HG03565 (cell line): ENCODE results near the gene DTNBP1.
A peak's percentile ranks its signal among the peaks of the same experiment; 100 is the strongest.

Experiments
- ATAC-seq: cut with Tn5 transposase; IDR thresholded peaks from one replicate; pipeline ENCODE4 v1.9.1; 2021; ENCODE audit warnings: mild to moderate bottlenecking, moderate library complexity; ENCODE audit not compliant: unreplicated experiment

The DTNBP1 gene

DNA sequence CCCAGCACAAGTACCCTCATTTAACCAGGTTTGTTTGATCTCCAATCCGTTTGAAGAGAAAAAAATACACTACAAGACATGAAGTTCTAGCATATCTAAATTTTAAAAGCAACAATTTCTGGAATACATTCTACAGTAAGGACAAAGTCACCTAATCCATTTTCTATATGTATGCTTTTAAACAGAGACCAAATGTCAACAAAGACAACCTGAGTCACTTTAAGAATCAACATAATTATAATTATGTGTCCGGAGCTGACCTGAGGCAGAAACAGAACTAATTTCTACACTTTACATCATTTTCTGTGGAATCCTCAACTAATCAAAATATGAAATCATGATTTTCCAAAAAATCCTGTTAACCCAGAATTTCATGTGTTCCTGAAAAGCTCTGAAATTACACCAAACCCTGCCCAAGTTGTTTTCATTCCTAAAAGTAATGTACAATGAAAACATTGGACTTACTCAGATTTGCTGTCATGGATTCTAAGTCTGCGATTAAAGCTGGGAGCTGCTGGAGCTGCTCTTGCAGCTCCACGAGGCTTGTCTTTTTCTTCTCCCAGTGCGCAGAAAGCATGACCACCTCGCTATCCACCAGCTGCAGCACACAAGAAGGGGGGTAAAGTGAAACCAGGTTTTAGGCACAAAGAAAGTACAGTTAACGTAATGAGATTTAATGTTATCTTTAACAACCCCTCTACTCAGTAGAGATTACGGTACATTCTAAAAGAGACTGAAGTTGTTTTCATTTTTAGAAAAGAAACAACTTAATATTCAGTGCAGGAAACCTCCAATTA is 35.8 kb downstream of the DTNBP1 start:
- ATAC-seq: no peak

DNA sequence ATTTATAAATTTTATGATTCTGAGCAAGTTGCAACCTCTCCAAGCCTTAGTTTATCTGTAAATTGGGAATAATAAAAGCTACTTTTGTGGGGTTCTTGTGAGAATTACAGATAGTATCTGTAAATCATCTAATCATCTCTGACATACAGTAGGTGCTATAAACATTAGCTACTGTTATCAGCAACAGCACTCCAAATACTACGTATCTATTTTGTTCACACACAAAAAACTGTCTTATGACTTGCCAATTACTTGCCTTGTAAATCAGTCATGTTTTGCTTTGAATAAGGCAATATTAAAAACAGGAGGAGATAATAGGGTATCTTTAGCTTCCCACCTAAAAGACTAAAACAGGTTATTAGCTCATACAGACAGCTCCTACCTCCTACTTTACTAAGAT is 36.7 kb downstream of the DTNBP1 start:
- no peak for ATAC-seq

DNA sequence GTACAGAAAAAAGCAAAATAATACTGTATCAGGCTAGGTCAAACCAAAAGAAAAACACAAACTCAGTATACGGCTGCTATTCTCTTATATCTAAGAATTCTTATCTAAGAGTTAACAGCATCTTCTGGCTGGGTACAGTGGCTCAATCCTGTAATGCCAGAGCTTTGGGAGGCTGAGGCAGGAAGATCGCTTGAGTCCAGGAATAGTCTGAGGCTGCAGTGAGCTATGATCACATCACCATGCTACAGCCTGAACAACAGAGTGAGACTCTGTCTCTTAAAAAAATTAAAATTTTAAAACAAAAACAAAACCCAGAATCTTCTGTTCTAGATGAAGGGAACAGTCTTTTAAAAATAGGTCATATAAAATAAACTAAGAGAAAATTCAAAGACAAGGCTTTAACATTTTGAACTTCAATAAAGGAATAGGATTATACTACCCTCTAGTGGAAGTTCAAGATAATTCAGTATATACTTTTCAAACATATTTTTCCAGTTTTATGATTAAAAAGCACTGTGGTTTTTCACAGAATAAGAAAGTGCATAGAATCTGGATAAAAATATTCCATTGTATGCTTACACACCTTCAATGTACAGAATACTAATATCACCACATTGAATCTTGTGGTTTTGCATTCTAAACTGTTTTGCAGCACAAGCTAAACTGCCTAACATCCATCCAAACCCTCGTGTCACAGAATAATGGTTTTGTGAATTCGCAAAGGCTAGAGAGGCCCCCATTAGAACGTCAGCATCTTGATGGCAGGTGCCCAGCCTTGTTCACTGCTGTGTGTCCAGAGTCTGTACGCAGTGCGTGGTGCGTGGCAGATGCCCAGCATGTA is 39.3 kb downstream of the DTNBP1 start:
- ATAC-seq: no peak

DNA sequence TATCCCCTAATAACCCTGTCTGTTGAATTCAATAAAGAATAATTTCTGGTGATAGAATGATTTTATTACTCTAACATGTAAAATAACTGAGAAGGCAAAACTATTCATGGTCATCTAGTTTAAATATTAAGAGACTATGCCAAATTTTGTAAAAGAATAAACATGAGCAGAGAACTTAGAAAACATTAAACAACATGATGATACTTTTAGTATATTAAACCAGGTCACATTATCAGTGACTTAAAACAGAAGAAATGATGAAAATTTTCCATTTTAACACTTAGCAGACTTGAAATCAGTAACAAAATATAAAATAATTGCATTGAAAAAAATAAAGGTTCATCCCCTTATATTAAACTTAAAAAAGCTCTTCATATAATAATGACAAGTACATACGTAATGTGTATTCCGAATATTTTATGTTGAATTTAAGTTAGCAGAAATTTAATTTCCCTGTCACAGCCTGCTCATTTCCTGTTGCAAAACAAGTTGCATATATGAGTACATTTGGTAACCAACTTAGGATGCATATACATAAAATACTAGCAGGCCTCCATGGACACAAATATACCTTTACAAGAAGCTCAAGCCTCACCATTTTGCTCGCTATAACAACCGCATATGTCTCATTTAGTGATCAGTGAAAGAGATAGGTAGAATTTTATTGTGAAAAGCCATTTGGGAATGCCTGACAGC is 40.6 kb downstream of the DTNBP1 start:
- ATAC-seq: no peak

DNA sequence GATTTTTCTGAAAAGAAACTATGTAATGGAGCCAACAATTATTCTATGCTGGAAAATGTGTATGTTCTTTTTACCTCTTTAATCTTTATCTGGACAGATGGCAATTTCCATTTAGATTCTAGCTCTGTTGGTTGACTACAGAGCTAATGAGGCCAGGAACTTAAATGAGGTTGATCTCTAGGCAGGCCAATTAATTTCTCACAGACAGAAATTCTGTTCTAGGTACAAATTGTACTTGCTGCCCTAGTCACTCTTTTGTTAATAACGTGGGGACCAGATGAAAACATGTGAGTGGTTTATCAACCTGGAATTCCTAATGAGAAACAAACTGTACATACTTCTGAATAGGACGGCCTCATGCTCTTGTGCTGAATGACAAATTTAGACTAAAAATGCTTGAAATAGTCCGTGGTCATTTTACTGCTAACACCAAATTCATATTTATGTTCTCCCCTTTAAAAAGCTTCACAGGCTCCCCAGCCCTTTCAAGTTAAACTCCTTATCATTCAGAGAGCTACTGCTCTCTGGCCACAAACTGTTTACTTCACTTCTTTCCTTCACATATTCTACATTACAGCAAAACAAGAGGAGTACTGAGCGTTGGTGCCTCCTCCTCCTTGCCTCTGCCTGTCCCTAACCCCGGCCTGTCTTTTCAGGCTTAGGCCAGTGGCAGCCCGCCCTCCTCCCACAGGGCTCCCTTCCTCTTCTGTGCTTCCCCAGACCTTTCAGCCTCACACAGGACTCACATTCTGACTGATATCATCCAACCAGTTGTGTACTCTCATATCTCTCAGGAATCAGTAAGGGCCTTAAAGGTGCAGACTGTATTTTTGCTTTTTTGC is 41.4 kb downstream of the DTNBP1 start:
- ATAC-seq: peak; percentile 86

DNA sequence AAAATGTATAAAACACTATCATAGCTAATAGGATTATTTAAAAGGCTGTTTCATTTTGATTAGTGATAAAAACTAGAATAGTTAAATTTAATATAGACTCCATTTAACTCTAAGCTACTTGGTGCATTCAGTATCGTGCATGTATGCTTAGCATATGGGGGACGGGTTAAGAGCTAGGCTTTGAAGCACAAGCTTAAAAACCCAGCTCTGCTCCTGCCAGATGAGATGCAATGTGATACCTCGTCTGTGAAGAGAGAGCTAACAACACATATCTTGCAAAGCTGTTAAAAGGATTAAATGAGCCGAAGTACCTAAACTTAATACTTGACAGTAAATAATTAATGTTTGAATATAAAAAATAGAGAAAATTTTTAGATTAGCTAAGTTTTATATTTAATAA is 42.2 kb downstream of the DTNBP1 start:
- ATAC-seq: no peak

DNA sequence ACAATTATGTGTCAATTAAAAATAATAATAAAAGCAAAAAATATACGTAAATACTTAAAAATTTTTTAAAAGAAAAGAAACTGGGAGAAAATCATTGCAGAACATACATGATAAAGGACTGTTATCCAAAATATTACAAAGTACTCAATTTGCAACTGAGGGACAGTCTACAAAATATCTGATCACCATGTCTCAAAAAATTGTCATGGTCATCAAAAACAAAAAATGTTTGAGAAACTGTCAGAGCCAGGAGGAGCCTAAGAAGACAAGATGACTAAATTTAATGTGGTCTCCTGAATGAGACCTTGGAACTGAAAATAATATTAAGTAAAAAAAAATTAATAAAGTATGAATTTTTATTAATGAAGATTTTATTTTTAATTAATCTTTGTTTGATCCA is 43.5 kb downstream of the DTNBP1 start:
- no peak for ATAC-seq

DNA sequence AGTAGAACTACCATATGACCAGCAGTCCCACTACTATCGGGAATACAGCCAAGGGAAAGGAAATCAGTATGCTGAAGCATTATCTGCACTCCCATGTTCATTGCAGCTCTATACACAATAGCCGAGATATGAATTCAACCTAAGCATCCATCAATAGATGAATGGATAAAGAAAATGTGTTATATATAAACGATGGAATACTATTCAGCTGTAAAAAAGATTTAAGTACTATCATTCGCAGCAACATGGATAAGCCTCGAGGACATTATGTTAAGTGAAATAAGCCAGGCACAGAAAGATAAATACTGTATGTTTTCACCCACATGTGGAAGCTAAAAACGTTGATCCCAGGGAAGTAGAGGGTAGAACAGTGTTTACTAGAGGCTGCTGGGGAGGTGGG is 44.1 kb downstream of the DTNBP1 start:
- ATAC-seq: no peak

DNA sequence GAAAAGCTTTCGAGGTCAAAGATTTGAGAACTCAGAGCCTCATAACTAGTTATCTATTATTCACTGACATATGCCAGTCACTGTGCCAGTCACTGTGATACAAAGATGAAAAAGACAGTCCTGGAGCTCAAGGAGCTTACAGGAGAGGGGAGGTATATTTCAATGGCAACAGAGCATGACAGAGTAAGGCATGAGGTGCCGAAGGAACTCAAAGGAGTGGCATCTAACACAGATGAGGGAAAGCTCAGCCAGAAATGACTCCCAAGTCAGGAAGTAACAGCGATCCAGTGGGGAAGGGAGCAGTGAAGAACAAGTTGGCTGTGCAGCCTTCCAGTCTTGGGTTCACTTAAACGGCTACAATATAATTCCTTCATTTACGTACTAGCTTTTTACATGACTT is 46.6 kb downstream of the DTNBP1 start:
- ATAC-seq: no peak

DNA sequence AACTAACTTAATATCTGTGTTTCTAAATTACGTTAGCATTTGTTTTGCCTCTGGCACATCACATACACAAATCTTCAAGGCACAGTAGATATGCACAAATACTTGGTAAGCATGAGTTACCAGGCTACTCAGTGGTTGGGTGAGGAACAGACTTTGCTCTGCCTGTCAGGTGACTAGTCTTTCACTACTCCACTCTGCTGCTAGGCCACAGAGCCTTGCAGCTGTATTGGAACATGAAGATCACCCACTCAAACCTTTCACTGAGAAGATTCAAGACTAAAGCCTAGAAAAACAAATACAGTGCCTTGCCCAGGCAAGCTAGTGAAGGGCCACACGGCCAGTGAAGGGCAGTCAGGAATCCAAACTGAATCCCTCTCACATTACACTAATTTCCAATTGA is 47.0 kb downstream of the DTNBP1 start:
- ATAC-seq: peak; percentile 62

DNA sequence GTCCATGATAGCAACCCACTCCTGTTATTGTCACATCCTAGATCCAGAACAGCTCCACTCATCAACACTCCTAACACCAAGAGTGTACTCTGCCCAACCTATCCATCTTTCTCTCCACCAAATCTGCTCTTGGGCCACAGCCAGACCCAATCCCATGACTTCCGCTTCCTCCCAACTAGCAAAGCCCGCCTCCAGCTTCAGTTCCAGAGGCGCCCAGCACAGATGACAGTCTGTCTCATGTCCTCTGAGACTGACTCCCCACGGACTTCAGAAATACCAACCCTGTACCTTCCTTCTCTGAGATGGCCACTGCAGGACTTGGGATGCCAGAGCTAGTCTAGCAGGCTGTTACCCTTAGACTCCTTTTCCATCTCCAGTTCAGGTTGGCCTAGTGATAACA is 48.6 kb downstream of the DTNBP1 start:
- ATAC-seq: no peak

DNA sequence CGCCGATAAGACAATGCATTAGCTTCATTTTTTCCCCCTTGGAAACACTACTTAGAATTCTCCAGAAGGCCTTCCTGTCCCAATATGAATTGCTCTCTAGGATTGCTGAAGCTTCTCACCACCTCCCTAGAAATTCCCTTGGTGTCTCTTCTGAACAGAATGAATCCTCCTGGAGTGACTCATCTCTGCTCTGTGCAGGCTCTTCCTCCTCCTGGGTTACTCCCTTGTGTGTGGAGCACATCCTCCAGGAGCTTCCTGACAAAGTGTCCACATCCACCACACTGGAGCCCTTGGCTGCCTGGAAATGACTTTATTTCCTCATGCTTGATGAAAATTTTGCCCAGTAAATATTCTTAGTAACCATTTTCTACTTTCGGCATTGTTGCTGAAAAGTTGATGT is 54.4 kb downstream of the DTNBP1 start:
- ATAC-seq: no peak

DNA sequence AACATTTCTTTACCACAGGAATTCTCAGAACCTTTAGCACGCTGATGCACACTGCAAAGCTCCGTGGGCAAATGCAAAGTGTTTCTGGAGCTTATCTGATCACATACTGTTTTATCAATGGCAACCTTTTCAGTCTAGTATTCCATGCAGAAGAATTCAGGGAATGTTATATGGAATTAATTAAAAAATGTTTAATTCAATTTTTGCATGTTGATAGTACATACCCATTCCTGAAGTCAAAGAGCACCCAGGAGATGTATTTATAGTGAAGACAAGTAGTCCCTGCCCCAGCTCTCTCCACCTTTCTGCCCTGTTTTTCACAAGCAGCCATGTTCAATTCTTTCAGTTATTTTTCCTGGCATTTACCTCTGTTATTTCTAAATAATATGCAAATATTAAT is 55.2 kb downstream of the DTNBP1 start:
- no peak for ATAC-seq

DNA sequence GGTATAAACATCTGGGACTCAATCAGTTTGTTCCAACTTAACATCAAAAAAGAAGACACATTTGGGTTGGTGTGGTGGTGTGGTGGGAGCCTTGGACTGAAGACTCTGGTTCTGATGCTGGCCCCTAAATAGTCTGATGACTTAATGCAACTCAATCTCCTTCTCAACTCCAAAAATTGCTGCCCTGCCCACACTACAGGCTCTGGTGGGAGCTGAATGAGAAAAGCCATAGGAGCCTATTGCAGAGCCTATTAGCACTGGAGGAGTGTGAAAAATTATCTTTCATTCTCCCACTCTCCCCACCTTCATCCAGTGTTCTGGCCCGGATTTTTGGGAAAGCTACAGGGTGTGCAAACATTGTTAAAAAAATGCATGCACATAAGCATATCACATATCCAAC is 56.5 kb downstream of the DTNBP1 start:
- ATAC-seq: no peak

DNA sequence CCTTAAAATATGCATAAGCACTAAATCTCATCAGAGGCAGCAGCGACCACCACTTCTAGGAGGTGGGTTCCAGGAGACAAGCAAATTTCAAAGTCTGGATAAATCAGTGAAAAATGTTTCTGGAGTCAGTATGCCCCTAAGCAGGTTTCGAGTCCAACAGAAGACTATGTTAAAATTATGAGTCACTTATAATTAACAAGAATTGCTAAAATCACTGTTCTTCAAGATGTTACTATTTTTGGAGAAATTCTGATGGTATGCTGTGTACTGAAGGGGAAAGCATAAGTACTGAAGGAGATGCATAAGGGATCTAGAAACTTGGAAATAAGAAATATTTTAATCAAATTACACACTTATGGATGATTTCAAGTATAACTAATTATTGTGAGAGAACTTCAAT is 58.0 kb downstream of the DTNBP1 start:
- no peak for ATAC-seq

DNA sequence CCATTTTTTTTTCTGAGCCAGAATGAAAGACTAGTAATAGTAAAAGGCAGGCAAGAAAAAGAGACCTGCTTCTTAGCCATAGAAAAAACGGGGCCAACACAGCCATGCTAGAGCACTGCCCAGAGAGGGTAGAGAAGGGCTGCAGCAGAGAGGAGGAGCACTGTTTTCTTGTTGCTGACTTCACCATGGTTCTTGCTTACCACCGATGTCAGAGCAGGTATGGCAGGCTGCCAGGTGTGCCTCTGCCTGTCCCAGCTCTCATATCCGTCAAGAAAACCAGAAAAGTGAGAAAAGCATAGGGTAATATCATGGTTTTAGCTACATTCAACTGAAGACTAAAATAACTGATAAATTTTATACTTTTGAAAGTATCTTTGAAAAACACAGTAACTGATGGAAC is 60.7 kb downstream of the DTNBP1 start:
- no peak for ATAC-seq

DNA sequence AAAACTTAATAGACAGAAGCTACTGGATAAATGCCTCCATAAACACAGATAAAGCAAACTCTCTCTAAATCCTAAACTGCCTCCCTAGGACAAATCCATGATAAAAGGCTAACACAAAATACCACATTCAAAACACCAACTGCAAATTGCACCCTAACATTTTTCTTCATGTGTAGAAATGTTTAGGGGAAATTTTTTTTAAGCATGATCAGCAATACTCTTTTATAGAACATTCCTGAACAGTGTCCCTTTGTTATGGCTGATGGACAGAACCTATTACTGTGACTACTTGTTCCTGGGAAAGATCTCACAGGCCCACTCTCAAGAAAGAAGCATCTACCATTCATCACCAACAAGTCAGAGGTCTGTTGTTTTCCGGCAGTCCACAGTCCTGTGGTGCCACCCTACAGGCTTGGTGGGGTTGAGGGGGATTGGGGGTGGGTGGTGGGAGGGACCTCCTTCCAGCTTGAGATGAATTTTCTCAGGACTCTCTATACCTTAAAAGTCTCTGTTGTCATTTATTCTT is 64.5 kb downstream of the DTNBP1 start:
- ATAC-seq: no peak

DNA sequence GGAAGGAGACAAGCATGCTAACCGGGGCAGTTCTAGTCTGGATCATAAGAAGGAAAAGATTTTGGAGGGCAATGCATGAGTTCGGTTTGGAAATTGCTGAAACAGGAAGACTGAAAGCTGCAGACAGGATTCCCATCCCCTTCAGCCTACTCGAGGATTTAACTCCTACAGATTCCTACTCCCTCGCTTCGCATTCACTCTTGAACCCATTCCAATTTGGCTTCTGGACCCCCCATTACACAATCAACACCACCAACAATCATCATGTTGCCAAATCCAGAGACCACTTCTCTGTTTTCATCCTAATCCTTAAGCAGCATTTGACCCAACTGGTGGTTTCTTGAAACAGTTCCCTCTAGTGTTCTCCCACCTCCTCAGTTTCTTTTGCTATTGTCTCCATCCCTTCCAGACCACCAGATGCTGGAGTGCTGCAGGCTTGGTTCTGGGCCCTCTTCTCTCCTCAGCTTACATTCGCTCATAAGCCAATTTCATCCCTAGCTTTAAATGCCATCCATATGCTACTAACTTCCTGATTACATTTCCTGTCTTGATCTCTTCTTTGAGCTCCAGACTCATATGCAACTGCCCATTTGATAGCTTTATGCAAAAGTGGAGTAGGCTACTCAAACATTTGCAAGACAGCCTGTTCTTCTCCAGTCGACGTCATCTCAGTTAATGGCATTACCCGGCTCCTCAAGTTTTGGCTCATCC is 66.5 kb downstream of the DTNBP1 start:
- ATAC-seq: no peak

DNA sequence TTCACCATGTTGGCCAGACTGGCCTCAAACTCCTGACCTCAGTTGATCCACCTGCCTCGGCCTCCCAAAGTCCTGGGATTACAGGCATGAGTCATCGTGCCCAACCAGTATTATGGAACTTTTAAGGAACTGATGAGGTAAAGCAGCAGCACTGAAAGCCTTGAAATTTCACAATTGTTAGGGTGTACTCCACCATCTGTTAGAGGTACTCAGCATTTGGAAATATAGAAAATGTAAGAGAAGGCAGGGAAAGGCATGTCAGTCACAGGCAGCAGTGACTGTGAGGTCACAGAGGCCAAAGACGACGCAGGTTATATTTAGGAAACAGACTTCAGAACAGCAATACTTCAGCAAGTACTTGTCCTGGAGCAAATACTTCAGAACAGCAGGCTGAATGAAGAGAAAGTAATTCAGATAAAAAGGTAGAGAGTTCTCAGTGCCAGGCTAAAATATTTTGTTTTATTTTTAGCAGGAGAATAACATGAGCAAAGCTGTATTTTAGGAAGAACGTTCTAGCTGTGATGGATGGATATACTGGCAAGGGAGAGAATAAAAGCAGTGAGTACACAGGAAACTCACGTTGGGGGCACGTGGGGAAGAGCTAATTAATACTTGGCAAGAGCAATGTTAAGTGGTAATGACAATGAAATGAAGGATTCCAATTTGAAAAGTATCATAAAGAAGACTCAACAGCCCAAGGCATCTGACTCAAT is 67.2 kb downstream of the DTNBP1 start:
- ATAC-seq: no peak
